GM21447 (cell line): ENCODE measurements around the gene SLC16A12.
"Not testable (repeated sequence)": the region's sequence is repeated elsewhere in the genome, so short reads cannot be mapped to it uniquely, and the experiment has no call there.

ENCODE experiments used
- ATAC-seq: cut with Tn5 transposase; IDR thresholded peaks from one replicate; pipeline ENCODE4 v1.9.1; 2021; ENCODE audit not compliant: unreplicated experiment

Gene SLC16A12

DNA sequence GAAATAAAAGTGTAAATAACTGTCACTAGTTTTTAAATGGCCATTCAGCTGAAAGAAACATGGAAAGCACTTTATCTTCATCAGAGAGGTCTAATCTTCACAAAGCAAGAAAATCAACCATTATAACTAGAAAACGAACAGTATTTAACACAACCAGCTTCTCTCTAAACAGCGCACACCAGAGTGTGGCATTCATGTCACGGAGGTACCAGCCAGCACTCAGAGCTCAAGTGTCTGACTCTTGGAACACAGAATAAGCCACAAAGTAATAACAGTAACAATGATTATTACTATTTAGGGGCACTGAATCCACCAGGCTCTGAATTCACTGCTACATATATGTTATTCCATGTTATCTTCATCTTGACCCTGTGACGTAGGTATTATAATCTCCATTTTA, 60.9 kb downstream of the SLC16A12 start:
- no peak for ATAC-seq

DNA sequence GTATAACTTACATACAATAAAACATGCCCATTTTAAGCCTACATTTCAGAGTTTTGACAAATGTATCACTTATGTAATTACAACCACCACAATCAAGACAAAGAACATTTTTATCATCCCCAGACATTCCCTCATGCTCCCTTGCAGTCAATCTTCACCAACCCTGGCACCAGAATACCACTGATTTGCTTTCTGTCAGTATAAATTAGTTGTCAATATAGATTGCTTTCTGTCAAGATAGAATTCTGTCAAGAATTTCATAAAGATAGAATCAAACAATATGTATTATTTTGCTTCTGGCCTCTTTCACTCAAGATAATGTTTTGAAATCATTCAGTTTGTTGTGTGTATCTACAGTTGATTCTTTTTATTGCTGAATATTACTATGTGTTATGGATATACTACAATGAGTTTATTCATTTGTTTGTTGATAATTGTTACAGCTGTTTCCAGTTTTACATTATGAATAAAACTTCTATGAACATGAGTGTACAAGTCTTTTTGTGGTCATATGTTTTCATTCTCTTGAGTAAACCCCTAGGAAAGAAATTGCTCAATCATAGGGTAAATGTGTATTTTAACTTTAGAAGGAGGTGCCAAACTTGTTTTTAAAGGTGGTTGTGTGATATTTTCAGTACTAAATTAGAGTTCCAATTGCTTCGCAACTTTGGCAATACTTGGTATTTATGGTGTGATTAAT, 64.1 kb downstream of the SLC16A12 start:
- no peak for ATAC-seq

DNA sequence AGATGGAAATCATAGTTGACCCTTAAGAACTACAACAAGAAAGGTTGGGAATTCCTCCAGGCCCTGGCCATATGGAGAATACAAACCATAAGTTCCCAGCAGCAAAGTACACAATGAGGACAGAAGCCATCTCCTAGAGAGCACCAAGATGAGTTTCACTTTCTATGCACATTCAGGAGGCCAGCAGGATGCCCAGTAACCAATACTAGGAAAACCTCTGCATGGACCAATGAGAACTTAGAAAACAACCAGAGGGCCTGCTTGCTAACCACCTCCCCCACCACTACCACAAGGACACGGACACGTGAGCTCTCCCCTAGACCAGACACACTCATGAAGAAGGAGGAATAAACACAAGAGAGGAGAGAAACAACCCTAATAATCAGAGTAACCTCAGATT, 64.8 kb downstream of the SLC16A12 start:
- no peak for ATAC-seq

DNA sequence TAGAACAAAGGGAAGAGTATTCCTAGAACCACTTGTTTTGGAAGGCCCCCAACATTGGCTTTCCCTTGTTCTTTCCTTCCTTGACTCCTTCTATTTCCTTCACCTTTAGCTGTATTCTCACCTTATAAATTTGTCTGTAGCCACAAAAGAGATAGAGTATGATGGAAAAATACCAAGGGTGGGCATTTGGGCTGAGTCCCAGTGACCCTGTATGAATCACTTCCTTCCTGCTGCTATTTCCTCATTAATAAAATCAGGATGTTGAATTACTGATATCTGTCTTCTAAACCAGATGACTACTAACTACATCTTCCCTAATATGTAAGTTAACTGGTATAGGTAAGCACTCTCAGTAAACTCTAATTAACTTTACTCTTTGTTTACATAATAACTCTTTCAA, 65.9 kb downstream of the SLC16A12 start:
- no peak for ATAC-seq

DNA sequence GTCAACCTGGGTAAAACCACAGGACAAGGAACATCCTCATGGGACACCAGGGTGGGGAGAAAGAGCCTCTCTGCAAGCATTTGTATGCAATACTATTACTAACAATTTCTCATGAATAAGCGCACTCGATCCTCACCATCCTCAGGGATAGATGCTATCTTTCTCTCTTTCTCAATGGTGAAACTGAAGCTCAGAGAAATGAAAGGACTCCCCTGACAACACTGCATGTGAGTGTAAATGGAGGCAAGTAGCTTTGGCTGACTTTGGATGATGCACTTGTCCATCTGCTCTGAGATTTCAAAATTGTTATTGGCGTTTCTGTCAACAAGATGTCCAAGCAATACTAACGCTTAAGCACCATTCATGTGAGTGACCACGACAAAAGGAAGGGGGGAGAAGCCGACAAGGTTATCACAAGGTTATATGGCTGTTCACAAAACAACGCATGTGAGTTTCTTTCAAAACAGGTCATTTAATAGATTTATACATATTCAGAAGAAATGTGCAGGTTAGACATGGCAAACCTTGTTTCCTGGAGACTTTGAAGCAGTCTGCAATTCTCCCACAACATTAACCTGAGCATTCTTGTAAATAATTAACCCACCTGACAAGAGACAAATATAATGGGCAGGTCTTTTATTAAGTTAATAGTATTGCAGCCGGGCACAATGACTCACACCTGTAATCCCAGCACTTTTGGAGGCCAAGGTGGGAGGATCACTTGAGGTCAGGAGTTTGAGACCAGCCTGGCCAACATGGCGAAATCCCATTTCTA, 67.0 kb downstream of the SLC16A12 start:
- no peak for ATAC-seq

DNA sequence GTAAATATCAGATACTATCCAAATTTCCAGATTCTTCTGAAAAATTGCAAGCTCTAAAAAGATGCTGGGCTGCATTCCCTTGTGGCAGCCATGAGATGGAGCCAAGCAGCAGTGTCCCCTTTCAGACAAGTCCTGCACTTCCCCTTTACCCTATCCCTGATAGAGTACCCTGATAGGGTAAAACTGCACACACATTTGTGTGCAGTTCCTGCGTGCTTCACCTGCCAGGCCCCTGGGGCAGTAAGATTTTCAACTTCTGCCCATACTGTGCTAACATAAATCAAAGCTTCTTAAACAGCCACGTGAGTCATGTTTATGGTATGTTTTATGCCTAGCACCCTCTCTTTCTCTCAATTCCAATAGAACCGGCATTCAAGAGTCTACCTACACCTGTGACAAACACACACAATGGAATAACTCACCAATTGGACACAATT, 68.8 kb downstream of the SLC16A12 start:
- ATAC-seq = no peak

DNA sequence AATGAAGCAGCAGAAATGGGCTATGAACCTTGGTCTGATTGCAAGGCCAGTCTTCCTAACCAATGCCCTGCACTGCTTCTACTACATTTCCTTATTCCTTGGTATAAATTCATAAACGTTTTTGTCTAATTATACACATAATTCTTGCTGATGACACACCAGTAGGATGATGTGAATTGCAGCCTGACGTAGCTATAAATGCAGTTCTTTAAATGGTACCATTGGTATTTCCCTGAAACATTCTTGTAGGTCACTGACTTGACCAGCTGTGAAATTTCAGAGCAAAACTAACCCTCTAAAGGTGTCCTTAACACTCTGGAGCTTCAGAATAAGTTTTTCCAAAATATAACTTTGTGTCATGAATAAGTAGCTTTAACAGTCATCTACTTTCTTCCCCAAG, 70.2 kb downstream of the SLC16A12 start:
- ATAC-seq = no peak

DNA sequence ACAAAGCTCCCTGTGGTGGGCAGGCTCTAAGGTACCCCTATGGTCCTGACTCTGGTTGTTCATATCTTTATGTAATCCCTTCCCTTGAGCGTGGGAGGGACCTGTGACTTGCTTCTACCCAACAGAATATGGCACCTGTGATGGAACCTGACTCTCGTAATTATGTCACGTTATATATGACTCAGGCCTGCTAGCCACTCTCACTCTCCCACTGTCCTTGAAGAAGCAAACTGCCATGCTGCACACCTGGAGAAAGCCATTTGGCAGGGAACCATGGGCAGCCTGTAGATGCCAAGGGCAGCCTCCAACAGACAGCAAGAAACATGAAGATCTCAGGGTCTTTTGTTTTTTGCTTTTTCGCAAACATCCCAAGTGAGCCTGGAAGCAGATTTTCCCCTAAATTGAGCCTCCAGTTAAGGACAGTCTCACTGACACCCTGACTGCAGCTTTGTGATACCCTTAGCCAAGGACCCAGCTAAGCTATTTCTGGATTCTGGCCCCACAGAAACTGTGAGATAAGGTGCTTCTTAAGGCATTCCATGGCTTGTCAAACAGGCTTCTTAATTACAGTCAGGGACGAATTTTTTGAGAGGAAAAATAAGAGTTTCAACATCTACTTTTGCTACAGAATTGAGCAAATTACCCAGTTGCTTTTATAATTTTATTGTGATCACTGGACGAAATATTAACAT, 71.4 kb downstream of the SLC16A12 start:
- no peak for ATAC-seq

DNA sequence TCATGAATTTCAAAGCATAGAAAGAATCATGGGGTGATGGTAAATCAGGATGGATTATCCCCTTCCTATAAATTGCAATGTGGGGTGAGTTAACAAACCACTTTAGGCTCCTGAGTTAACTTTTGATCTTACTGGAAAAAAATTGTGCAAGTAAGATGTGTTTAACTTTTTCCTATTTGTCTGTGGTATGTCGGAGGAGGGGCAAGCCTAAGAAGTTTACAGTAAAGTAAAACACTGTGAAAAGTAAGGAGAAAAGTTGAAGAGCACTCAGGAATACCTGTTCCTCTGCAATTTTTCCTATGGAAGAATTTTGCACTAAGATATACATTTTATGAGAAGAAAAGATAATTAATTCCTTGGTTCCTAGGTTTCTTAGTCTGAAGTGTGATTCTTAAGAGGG, 76.6 kb downstream of the SLC16A12 start:
- no peak for ATAC-seq

DNA sequence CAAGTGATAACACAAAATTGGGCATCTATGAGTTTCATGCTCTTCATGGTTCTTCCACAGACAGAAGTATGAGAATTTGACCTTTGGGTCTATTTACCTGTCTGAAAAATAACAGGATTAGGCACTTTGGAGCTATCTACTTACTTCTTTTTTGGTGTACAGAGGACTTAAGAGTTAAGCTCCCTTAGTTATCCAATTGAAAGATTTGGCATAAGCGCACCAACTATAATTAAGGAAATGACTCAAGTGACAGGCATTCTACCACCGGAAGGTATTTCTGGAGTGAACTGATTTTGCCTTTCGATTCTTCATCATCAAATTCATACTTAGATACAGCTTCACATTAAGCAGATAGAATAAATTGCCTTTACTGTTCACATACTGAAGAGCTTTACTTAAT, 77.1 kb downstream of the SLC16A12 start:
- no peak for ATAC-seq

DNA sequence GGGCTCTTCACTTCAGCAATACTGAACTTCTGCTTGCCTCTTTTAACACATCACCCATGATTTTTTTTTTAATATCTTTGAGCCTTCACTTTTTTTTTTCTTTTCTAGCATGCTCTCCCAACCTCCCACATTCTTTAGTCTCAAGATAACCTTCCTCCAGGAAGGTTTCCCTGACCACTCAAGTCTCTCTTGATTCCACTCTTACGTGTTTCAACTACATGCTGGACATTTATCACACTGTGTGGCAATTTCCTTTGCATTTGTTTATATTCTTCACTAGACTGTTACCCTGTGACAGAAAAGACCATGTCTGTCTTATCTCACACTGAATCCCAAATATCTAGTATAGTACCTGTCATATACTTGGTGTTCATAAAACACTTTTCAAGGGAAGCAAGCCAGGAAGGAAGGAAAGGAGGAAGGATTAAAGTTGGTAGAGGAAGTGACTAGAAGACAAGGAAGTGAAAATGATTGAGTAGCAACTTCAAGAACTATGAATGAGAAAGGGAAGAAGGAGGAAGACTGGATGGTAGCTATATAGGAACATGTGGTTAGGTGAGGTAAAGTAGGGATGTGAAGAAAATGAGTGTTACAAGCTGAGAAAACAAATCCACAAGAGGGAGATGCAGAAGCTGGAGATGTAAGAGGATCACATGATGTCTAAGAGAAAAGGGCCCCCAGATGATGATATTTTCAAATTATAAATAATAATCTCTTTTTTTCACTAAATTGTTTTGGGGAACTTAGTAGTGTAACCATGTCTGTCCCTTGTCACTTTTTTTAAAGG, 80.6 kb downstream of the SLC16A12 start:
- ATAC-seq = no peak

DNA sequence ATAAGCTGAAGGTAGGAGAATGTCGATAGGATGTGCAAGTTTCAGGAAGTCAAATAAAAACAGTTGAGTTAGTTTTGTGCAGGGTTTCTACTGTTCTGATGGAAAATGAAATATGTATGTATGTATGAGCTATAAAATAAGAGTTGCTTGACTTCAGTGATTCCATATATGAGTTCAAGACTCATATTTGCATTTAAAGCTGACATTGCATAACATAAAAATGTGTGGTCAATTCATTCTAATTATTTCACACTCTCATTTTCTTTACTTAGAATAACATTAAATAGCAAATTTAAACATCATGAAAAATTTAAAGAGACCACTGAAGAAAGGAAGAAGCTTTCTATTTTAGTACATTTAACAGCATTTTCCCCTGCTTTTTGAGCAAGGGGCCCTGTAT, 83.2 kb downstream of the SLC16A12 start:
- no peak for ATAC-seq

DNA sequence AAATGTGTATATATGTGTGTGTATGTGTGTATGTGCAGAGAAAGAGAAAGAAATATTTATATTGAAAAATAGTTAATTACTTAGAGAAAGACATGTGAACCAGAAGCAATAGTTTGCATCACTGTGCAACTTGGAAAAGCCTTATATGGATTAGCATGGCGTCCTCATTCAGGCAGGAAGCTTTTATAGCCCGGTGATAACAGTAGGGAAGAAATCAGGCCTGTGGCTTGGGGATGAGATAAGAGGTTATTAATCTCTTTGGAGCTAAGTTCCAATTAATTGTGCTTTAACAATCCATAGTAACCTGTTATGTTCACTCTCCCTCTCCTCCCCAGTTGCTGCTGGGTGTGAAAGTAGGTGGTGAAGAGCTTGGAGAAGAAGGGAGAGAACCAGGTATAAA, 84.5 kb downstream of the SLC16A12 start:
- ATAC-seq = no peak

DNA sequence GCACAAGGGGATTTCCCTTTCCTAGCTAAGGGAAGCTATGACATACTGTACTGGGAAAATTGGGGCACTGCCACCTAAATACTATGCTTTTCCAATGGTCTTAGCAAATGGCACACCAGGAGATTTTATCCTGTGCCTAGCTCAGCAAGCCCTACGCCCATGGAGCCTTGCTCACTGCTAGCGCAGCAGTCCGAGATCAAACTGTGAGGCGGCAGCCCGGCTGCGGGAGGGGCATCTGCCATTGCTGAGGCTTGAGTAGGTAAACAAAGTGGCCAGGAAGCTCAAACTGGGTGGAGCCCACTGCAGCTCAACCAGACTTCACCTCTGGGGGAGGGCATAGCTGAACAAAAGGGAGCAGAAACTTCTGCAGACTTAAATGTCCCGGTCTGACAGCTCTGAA, 90.6 kb downstream of the SLC16A12 start:
- ATAC-seq = not testable (repeated sequence)

DNA sequence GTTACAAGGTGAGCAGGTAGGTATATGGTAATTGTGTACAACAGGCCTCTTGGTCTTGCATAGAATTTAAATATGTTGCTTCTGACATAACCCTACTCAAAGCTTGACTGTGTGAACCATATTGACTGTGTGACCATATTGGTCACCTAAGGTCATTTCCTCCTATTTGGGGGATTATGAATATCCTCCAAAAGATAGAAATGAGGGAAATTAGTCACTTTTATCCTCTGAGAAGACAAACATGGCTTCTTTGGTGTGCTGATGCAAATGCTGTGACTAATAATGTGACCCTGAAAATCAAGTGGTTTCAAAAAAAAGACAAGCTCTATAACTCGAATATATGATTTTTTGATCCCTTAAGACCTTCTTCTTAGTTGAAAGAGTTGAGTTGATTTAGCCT, 93.1 kb downstream of the SLC16A12 start:
- ATAC-seq = no peak

DNA sequence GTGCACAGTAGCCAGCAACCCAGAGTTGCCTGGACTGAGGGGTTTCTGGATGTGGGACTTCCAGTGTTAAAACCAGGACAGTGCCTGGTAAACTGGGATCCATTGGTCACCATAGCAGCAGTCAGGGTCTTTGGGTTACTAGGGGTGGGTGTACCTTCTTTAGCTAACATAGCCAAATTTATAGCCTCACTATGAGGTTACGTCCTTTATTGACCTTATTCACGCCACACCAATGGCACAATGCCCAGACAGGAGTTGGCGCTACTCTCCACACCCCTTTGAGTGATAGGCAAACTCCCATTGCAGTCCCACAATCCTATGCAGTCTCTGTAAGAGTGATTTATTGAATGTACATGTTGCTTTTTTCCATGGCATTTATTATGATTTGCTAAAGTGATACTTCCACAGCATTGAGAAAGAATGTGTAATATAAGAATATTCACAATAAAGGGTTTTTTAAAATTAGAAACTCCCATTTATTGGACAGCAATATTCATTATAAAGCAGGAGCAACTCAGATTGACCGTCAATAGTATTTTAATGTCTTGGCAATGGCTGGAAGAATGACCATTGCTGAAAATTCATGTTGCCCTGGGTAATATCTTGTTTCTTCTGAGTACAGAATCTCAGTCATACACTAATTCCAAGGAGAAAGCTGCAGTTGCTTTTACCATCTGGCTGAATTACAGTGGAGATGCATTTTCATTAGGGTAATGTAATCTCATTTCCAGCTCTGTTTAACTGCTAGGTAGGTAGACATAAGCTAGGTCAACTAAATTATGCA, 95.0 kb downstream of the SLC16A12 start:
- no peak for ATAC-seq

DNA sequence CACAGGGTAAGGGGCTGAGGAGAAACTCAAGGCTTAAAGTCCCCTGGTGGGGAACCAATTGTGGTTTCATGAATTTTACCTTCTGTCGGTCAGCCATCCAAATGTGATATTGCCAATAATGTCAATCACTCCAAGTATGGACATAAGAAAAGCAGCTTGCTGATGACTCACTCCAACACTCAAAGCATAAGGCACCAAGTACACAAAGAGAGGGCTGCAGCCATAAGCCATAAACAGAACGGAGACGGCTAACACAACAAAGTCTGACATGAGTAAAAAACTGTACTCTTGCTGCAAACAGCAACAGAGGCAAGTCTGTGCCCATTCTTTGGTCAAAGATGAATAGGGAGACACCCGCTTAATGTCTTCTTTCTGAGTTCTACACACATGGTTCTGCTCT, 96.9 kb downstream of the SLC16A12 start:
- ATAC-seq = no peak

DNA sequence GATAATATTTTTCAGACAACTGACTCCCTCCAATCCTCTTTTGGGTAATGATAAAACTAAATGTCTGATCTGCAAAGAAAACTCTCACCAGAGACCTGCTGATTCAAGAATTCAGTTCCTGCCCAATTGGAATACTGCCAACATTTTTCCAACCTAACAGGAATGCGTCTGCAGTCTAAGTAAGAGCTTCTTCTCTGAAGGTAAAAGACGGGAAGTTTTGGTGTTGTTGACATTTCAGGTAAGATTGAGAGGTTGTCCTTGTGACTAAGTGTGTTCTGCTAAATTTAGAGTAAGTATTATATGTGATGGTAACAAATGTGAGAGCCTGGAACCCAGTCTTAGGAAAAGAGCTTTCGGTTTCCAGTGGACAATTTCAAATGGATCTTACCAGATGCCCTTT, 103.4 kb downstream of the SLC16A12 start:
- ATAC-seq = no peak

DNA sequence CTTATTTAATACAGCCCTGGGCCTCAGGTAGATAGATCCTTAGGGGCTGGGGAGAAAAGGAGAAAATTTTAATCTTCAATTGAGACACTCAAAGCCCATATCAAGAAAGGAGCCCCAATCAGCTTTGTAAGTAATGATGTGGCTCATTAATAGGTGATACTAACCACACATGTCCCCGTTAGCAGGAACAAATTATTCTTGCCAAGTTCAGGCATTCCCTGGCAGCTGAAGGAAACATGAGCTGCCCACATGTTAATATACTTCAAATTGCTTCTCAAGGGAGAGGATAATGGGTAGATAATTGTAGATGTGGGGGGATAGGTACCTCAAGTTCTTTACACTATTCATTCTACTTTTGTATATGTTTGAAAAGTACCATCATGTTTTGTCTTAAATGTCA, 106.5 kb downstream of the SLC16A12 start:
- ATAC-seq = no peak

DNA sequence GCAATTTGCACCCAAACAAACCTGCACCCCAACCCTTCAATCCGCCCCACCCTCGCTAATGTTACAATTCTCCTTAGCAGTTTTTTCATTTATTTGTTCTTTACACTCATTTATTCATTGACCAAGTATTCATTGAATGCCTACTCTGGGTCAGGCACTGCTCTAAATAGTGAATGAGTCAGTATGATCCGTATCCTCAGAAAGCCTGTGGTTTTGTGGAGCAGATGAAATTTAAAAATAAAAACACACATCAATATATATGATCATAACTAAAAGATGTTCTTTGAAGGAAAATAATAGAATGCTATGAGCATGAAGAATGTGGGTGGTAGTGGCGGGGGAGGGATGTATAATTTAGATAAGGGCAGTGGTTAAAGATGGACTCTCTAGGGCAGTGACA, 107.8 kb downstream of the SLC16A12 start:
- no peak for ATAC-seq
